ENCODE measurements around the gene NAV3.

GRCh38 chr12:78028426-78028825 is 197.7 kb downstream of the NAV3 start:
- TF ChIP-seq CTCF (IDR thresholded peaks at IDR 0.05; ENCODE audit: low read length) (no peak), EZH2 (optimal IDR thresholded peaks at IDR 0.05; ENCODE audit: low read depth, low read length) (no peak)
